OCI-LY3 (cell line): ENCODE results near the gene INPP5K.
"Not testable (repeated sequence)": the region's sequence is repeated elsewhere in the genome, so short reads cannot be mapped to it uniquely, and the experiment has no call there.

Source experiments
- H2AFZ ChIP-seq: fragments of 200-600, 300-600 bp; shearing (Covaris generic); 2 replicates; pipeline ENCODE4 v1.6.0; 2014; ENCODE audit warnings: antibody characterized with exemption, low read depth, low read length
- H3K27ac ChIP-seq: fragments of 200-600, 300-600 bp; sonication (generic); 2 replicates; pipeline ENCODE4 v1.5.1; 2014; ENCODE audit warnings: mild to moderate bottlenecking, low read length, moderate library complexity, mixed read lengths
- H3K27me3 ChIP-seq: fragments of 200-600, 300-600 bp; sonication (generic); 2 replicates; pipeline ENCODE4 v1.6.1; 2014; ENCODE audit warnings: low read depth, low read length, mixed read lengths
- H3K36me3 ChIP-seq: fragments of 200-600, 300-600 bp; sonication (generic); replicated peaks from 2 replicates; pipeline ENCODE3; 2014; ENCODE audit warnings: low read depth, low read length, mixed read lengths
- H3K4me1 ChIP-seq: fragments of 300-600, 200-600 bp; sonication (generic); 2 replicates; pipeline ENCODE4 v1.6.1; 2014; ENCODE audit warnings: low read length, mixed read lengths
- H3K4me2 ChIP-seq: fragments of 200-600, 300-600 bp; sonication (generic); 2 replicates; pipeline ENCODE4 v1.6.1; 2014; ENCODE audit warnings: low read length, mixed read lengths
- H3K4me3 ChIP-seq: fragments of 300-600, 200-600 bp; sonication (generic); 2 replicates; pipeline ENCODE4 v1.5.1; 2014; ENCODE audit warnings: antibody characterized with exemption, mild to moderate bottlenecking, low read length, moderate library complexity
- H3K79me2 ChIP-seq: fragments of 300-600, 200-600 bp; shearing (Covaris generic); 2 replicates; pipeline ENCODE4 v1.6.1; 2014; ENCODE audit warnings: mild to moderate bottlenecking, low read length, mixed read lengths
- H3K9ac ChIP-seq: fragments of 300-600, 200-600 bp; shearing (Covaris generic); 2 replicates; pipeline ENCODE4 v1.6.0; 2014; ENCODE audit warnings: mild to moderate bottlenecking, low read length, moderate library complexity
- H3K9me3 ChIP-seq: fragments of 200-600, 300-600 bp; shearing (Covaris generic); 2 replicates; pipeline ENCODE4 v1.6.1; 2014; ENCODE audit warnings: low read length, mixed read lengths; ENCODE audit not compliant: insufficient read depth
- H4K20me1 ChIP-seq: fragments of 200-600, 300-600 bp; sonication (generic); 2 replicates; pipeline ENCODE4 v1.6.1; 2016; ENCODE audit warnings: low read length, mixed read lengths; ENCODE audit not compliant: insufficient read depth
- CTCF ChIP-seq: fragments of 200-600, 300-600 bp; sonication (generic); IDR thresholded peaks from 2 replicates; pipeline ENCODE4 v1.5.1; 2014; ENCODE audit warnings: antibody characterized with exemption, low read length, low read depth
- EZH2phosphoT487 ChIP-seq: fragments of 200-600 bp; shearing (Covaris generic); IDR thresholded peaks from 2 replicates; pipeline ENCODE4 v1.6.1; 2018; ENCODE audit warnings: antibody characterized with exemption, mixed run types, low read depth

INPP5K gene

GRCh38 chr17:1535737-1536136 lies 19.3 kb upstream of the INPP5K start:
- Histone ChIP-seq H3K36me3 (peaks cover 4% of the 10 kb centered on the region), H3K4me2 (no peak overlapping the region), H3K27me3 (no peaks in the 10 kb centered on the region), H2AFZ (no peak overlapping the region), H4K20me1 (no peaks in the 10 kb centered on the region), H3K4me1 (no peaks in the 10 kb centered on the region), H3K9ac (no peak overlapping the region), H3K27ac (no peak overlapping the region), H3K4me3 (no peak overlapping the region), H3K9me3 (no peaks in the 10 kb centered on the region), H3K79me2 (no peaks in the 10 kb centered on the region)
- TF ChIP-seq EZH2phosphoT487 (no peak), CTCF (no peak)

- Histone ChIP-seq H3K27ac (no peak overlapping the region), H3K27me3 (no peaks in the 10 kb centered on the region), H2AFZ (no peak overlapping the region), H3K4me1 (no peaks in the 10 kb centered on the region), H3K9ac (no peak overlapping the region), H3K36me3 (peaks cover 6% of the 10 kb centered on the region), H3K9me3 (no peaks in the 10 kb centered on the region), H4K20me1 (no peaks in the 10 kb centered on the region), H3K4me3 (no peak overlapping the region), H3K4me2 (no peak overlapping the region), H3K79me2 (no peaks in the 10 kb centered on the region)
- TF ChIP-seq CTCF, result no peak
- no peak for TF ChIP-seq EZH2phosphoT487
These were observed 17.4 kb upstream of the INPP5K start for GRCh38 chr17:1533661-1534325.

GRCh38 chr17:1532836-1533602 lies 16.6 kb upstream of the INPP5K start:
- Histone ChIP-seq H3K27ac (no peak overlapping the region), H3K4me1 (no peaks in the 10 kb centered on the region), H3K36me3 (peaks cover 6% of the 10 kb centered on the region), H3K79me2 (no peaks in the 10 kb centered on the region), H3K4me3 (no peak overlapping the region), H4K20me1 (no peaks in the 10 kb centered on the region), H3K4me2 (no peak overlapping the region), H3K27me3 (no peaks in the 10 kb centered on the region), H3K9ac (no peak overlapping the region), H2AFZ (no peak overlapping the region), H3K9me3 (no peaks in the 10 kb centered on the region)
- TF ChIP-seq EZH2phosphoT487 (no peak), CTCF (peak; percentile 22)

- H3K9ac ChIP-seq, result no peak overlapping the region
- no peaks in the 10 kb centered on the region for H3K4me1 ChIP-seq
- H3K9me3 ChIP-seq, result no peaks in the 10 kb centered on the region
- no peak overlapping the region for H3K27ac ChIP-seq
- H4K20me1 ChIP-seq, result no peaks in the 10 kb centered on the region
- H3K4me3 ChIP-seq, result no peak overlapping the region
- no peaks in the 10 kb centered on the region for H3K27me3 ChIP-seq
- no peak overlapping the region for H2AFZ ChIP-seq
- H3K36me3 ChIP-seq, result peaks cover 3% of the 10 kb centered on the region
- no peak for TF ChIP-seq EZH2phosphoT487
- TF ChIP-seq CTCF, result no peak
- no peak overlapping the region for H3K4me2 ChIP-seq
- no peaks in the 10 kb centered on the region for H3K79me2 ChIP-seq
These were observed 13.5 kb upstream of the INPP5K start for GRCh38 chr17:1529863-1530262.

- not testable (repeated sequence) for H3K36me3 ChIP-seq, H3K4me3 ChIP-seq, H3K79me2 ChIP-seq, H2AFZ ChIP-seq, H3K9ac ChIP-seq, H3K9me3 ChIP-seq, H3K4me2 ChIP-seq, H3K4me1 ChIP-seq, H3K27ac ChIP-seq, H3K27me3 ChIP-seq, H4K20me1 ChIP-seq
These were observed 10.5 kb upstream of the INPP5K start for GRCh38 chr17:1526876-1527275.
